ENCODE data around the gene INTS11.
A peak's percentile ranks its signal among the peaks of the same experiment; 100 is the strongest.

INTS11 gene

DNA sequence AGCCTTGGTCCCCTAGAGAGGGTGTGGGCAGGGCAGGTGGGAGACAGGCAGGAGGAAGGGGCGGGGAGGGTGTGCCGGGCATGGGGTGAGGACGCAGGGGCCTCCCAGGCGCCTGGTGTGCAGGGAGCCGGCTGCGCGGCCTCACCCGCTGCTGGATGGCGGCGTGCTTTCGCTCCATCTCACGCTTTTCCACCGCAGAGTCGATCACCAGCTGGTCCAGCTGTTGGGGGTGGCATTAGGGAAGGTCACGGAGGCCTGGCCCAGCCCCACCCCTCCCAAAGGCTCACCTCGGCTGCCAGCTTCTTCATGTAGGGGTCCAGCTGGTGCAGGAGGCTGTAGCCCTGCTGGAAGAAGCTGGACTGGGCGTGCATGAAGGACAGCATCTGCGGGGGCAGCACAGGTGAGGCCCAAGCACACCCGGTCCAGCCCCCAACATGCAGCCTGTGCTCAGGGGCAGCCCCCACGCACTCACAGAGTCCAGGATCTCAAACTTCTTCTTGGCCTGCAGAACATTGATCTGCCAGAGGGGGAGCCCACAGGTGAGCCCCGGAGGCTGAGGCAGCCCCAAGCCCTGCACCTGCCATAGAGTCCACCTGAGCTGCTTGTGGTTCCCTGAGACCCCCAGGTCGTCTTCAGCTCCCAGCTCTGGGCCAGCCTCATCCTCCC lies 24.6 kb downstream of the INTS11 start:
- no peak overlapping the region for H3K4me3 ChIP-seq (ENCODE audit: low read length)
- no peaks in the 10 kb centered on the region for H3F3A ChIP-seq (ENCODE audit: control insufficient read depth, insufficient read depth)
- H3K4me2 ChIP-seq (ENCODE audit: low read length): no peak overlapping the region
- no peak overlapping the region for H3K27ac ChIP-seq (ENCODE audit: low read depth, low read length)
- no peaks in the 10 kb centered on the region for H3K36me3 ChIP-seq (ENCODE audit: control insufficient read depth, low read length)
- no peak for TF ChIP-seq EZH2phosphoT487 (IDR thresholded peaks at IDR 0.05; ENCODE audit: borderline replicate concordance, low read length)
- TF ChIP-seq, protein P1, sequence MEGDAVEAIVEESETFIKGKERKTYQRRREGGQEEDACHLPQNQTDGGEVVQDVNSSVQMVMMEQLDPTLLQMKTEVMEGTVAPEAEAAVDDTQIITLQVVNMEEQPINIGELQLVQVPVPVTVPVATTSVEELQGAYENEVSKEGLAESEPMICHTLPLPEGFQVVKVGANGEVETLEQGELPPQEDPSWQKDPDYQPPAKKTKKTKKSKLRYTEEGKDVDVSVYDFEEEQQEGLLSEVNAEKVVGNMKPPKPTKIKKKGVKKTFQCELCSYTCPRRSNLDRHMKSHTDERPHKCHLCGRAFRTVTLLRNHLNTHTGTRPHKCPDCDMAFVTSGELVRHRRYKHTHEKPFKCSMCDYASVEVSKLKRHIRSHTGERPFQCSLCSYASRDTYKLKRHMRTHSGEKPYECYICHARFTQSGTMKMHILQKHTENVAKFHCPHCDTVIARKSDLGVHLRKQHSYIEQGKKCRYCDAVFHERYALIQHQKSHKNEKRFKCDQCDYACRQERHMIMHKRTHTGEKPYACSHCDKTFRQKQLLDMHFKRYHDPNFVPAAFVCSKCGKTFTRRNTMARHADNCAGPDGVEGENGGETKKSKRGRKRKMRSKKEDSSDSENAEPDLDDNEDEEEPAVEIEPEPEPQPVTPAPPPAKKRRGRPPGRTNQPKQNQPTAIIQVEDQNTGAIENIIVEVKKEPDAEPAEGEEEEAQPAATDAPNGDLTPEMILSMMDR (IDR thresholded peaks at IDR 0.05; ENCODE audit: low read depth, low read length, poor library complexity, severe bottlenecking): peak; percentile 61
- H3K27me3 ChIP-seq (ENCODE audit: control insufficient read depth, low read length): no peaks in the 10 kb centered on the region
- H3K9me3 ChIP-seq (ENCODE audit: control insufficient read depth, insufficient read depth, low read length): no peaks in the 10 kb centered on the region
- H3K9me2 ChIP-seq (replicated peaks; ENCODE audit: control insufficient read depth, low read length): no peaks in the 10 kb centered on the region
- H3K79me2 ChIP-seq (ENCODE audit: control insufficient read depth, low read length): peaks cover 4% of the 10 kb centered on the region; the same call in 1 of the 2 replicates
- H4K20me1 ChIP-seq (ENCODE audit: control insufficient read depth, insufficient read depth, low read depth, low read length): no peaks in the 10 kb centered on the region
- peaks cover 2% of the 10 kb centered on the region for H3K4me1 ChIP-seq (ENCODE audit: control insufficient read depth, low read length)

DNA sequence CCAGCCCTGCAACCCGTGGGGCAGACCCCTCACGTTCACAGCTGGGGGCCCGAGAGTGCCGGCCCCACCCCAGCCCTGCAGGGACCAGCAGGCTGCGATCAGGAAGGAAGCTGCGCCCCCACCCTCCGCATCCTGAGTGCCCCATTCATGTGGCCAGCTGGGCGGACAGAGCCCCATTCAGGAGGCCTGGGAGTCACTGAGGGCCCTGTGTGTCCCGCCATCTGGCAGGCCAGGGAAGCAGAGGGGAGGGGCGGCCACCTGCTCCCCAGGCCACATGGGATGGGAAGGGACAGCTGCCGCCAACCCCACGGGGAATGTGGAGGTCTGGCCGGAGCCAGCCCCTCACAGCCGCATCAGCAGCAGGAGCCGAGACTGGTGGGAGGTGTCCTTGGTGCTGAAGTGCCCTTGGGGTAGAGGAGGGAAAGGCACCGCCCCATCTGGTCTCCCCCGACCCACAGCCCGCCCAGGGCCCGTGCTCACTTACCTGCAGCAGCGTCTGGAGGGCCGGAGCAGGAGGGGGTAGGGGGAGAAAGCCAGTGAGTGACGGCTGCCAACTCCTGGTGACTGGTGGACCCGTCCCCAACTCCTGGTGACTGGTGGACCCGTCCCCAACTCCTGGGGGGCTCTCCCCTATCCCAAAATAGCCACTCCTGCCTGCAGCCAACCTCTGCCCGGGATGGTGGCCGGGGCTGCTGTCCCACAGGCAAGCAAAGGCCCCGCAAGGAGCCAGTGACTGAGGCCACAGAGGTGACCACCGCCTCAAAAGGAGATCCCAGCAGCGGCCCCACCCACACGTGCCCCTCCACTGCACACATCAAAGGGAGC lies 25.4 kb downstream of the INTS11 start:
- no peak overlapping the region for H3K4me3 ChIP-seq (ENCODE audit: low read length)
- no peaks in the 10 kb centered on the region for H3K27me3 ChIP-seq (ENCODE audit: control insufficient read depth, low read length)
- no peak for TF ChIP-seq EZH2phosphoT487 (IDR thresholded peaks at IDR 0.05; ENCODE audit: borderline replicate concordance, low read length)
- no peak overlapping the region for H3K27ac ChIP-seq (ENCODE audit: low read depth, low read length)
- no peaks in the 10 kb centered on the region for H3K79me2 ChIP-seq (ENCODE audit: control insufficient read depth, low read length)
- H3K4me2 ChIP-seq (ENCODE audit: low read length): no peak overlapping the region
- no peaks in the 10 kb centered on the region for H3K36me3 ChIP-seq (ENCODE audit: control insufficient read depth, low read length)
- H3K9me3 ChIP-seq (ENCODE audit: control insufficient read depth, insufficient read depth, low read length): no peaks in the 10 kb centered on the region
- H3K4me1 ChIP-seq (ENCODE audit: control insufficient read depth, low read length): no peaks in the 10 kb centered on the region
- H3K9me2 ChIP-seq (replicated peaks; ENCODE audit: control insufficient read depth, low read length): no peaks in the 10 kb centered on the region
- H4K20me1 ChIP-seq (ENCODE audit: control insufficient read depth, insufficient read depth, low read depth, low read length): no peaks in the 10 kb centered on the region
- no peaks in the 10 kb centered on the region for H3F3A ChIP-seq (ENCODE audit: control insufficient read depth, insufficient read depth)

DNA sequence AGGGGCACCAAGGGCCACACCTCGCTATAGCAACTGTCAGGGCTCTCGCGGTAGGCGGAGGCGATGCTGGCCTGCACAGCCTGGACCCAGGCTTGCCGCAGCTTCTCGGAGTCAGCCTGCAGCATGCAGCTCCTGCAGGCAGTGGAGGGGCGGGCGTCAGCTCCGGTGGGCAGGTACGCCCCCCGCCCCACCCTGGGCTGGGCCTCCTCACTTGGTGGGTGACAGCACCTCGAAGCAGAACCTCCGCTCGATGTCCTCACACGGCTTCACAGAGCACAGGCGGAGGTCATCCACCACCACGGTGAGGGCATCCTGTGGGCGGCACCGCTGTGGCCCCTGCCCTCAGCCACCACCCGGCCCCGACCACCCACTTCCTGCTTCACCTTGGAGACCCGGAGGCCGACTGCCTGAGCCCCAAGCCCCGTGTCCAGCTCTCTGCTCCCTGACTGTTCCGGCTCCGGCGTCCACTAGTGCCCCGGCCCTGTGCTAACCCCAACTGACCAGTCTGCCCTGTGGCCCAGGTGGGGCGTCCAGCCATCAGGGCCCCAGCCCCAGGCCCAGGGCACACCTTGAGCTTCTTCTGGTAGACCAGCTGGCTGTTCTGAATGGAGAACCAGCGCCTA lies 26.5 kb downstream of the INTS11 start:
- Histone ChIP-seq H3K79me2 (ENCODE audit: control insufficient read depth, low read length) (no peaks in the 10 kb centered on the region), H3F3A (ENCODE audit: control insufficient read depth, insufficient read depth) (no peaks in the 10 kb centered on the region), H3K4me1 (ENCODE audit: control insufficient read depth, low read length) (no peaks in the 10 kb centered on the region), H3K27me3 (ENCODE audit: control insufficient read depth, low read length) (no peaks in the 10 kb centered on the region), H3K9me3 (ENCODE audit: control insufficient read depth, insufficient read depth, low read length) (no peaks in the 10 kb centered on the region), H3K36me3 (ENCODE audit: control insufficient read depth, low read length) (no peaks in the 10 kb centered on the region), H4K20me1 (ENCODE audit: control insufficient read depth, insufficient read depth, low read depth, low read length) (no peaks in the 10 kb centered on the region), H3K4me2 (ENCODE audit: low read length) (no peak overlapping the region), H3K27ac (ENCODE audit: low read depth, low read length) (no peak overlapping the region), H3K9me2 (replicated peaks; ENCODE audit: control insufficient read depth, low read length) (no peaks in the 10 kb centered on the region), H3K4me3 (ENCODE audit: low read length) (no peak overlapping the region)
- TF ChIP-seq EZH2phosphoT487 (IDR thresholded peaks at IDR 0.05; ENCODE audit: borderline replicate concordance, low read length): no peak
- TF ChIP-seq, protein P1 (IDR thresholded peaks at IDR 0.05; ENCODE audit: low read depth, low read length, poor library complexity, severe bottlenecking): no peak
